T-cell (primary cell): ENCODE data around the gene USP6NL. TPM values are rescaled to one million over a fixed set of nuclear protein-coding genes. Genes with fewer than 3 reads are reported as not detected.
A peak's percentile ranks its signal among the peaks of the same experiment; 100 is the strongest.

Experiments
- ATAC-seq, 4 experiments: fragments of 200-7000 bp in 3 of 4; fragments of 150-1000 bp in 1 of 4; cut with Tn5 transposase; replicated peaks in 1 of 4; 1 replicate in 3 of 4; 2 replicates in 1 of 4; pipeline ENCODE4 v1.10.0; 2021; ENCODE audit warnings: moderate library complexity in 3 of 4, mild to moderate bottlenecking in 2 of 4, moderate number of reproducible peaks in 1 of 4
- CTCF ChIA-PET, 2 donors: fragments of 300-600 bp; sonication (Branson Sonifier 250); formaldehyde crosslinking; loops; one replicate each; lab custom pipeline; 2022; ENCODE audit warnings: antibody characterized with exemption in 2 of 2; lab: Charles Lee
- POLR2A ChIA-PET, 2 donors: fragments of 300-600 bp; sonication (Branson Sonifier 250); formaldehyde crosslinking; loops; one replicate each; lab custom pipeline; 2022; ENCODE audit warnings: antibody characterized with exemption in 2 of 2; lab: Charles Lee
- DNase-seq, 35 experiments: peaks; one replicate each; pipeline versions ENCODE4 v3.0.0 to v3.0.0-alpha.2; 2013 to 2023
- H3K27ac ChIP-seq: one replicate; pipeline ENCODE4 v1.5.1; 2013; ENCODE audit warnings: low read length
- H3K27me3 ChIP-seq, 2 experiments: replicated peaks in 1 of 2; 1 replicate in 1 of 2; 2 replicates in 1 of 2; pipeline versions ENCODE4 v1.6.1 to v1.7.0; 2013; ENCODE audit warnings: low read length in 1 of 2, mixed read lengths in 1 of 2; ENCODE audit not compliant: control insufficient read depth in 2 of 2, insufficient read depth in 2 of 2; ENCODE audit errors: extremely low read depth in 1 of 2
- H3K36me3 ChIP-seq, 2 donors: 1 replicate in 1 of 2; 2 replicates in 1 of 2; pipeline versions ENCODE4 v1.6.1 to v1.7.0; 2013; ENCODE audit warnings: low read length in 1 of 2; ENCODE audit not compliant: control insufficient read depth in 2 of 2, insufficient read depth in 1 of 2; ENCODE audit errors: extremely low read depth in 1 of 2
- H3K4me1 ChIP-seq, 2 experiments: 1 replicate in 1 of 2; 2 replicates in 1 of 2; pipeline versions ENCODE4 v1.6.1 to v1.7.0; 2013; ENCODE audit warnings: low read length in 2 of 2, mixed read lengths in 1 of 2; ENCODE audit not compliant: insufficient read depth in 2 of 2, control insufficient read depth in 1 of 2; ENCODE audit errors: extremely low read depth in 1 of 2
- H3K4me3 ChIP-seq, 2 donors: 1 replicate in 1 of 2; 2 replicates in 1 of 2; pipeline versions ENCODE4 v1.5.1 to v1.7.0; 2013; ENCODE audit warnings: mild to moderate bottlenecking in 2 of 2, low read length in 1 of 2, moderate library complexity in 1 of 2; ENCODE audit not compliant: control insufficient read depth in 1 of 2; ENCODE audit errors: extremely low read depth in 1 of 2
- H3K9me3 ChIP-seq: 2 replicates; pipeline ENCODE4 v1.7.0; 2013
- H3K27ac Mint-ChIP-seq, 2 donors: one replicate each; pipeline ENCODE4 v1.8.0; 2020 to 2021; ENCODE audit warnings: mild to moderate bottlenecking in 2 of 2, mixed read lengths in 2 of 2
- H3K27me3 Mint-ChIP-seq, 2 donors: one replicate each; pipeline ENCODE4 v1.8.0; 2021 to 2022; ENCODE audit warnings: mixed read lengths in 2 of 2
- H3K36me3 Mint-ChIP-seq: one replicate; pipeline ENCODE4 v1.8.0; 2021; ENCODE audit warnings: mixed read lengths
- H3K4me1 Mint-ChIP-seq, 3 donors: one replicate each; pipeline ENCODE4 v1.8.0; 2020 to 2022; ENCODE audit warnings: mixed read lengths in 3 of 3, mild to moderate bottlenecking in 1 of 3
- H3K4me3 Mint-ChIP-seq, 3 donors: one replicate each; pipeline ENCODE4 v1.8.0; 2020 to 2022; ENCODE audit warnings: mild to moderate bottlenecking in 3 of 3, mixed read lengths in 3 of 3, moderate library complexity in 3 of 3
- H3K9me3 Mint-ChIP-seq, 3 donors: one replicate each; pipeline ENCODE4 v1.8.0; 2020 to 2022; ENCODE audit warnings: mixed read lengths in 3 of 3
- WGBS: methylation state at CpG from one replicate; pipeline ENCODE4 v1.1.5; 2013; ENCODE audit warnings: missing lambda C conversion rate; ENCODE audit not compliant: insufficient coverage; 5-methylcytosine and 5-hydroxymethylcytosine counted together
- total RNA-seq, 35 experiments: library from RNA in 6 of 35; stranded (reverse) in 6 of 35; fragments of 120-200 nt in 1 of 35; gene quantifications; one replicate each; pipeline versions ENCODE4 v1.2.1 to v1.2.4 and lab custom pipeline; 2013 to 2026

USP6NL gene
- total RNA-seq: 1 to 10 TPM; 3.9 to 7.6 (median 4.6) TPM
- 4.2 TPM for total RNA-seq (2013)
- total RNA-seq (lab: John Stamatoyannopoulos, UW): 5.3 to 12.3 (median 9.0) reads per million in 29 experiments

DNA sequence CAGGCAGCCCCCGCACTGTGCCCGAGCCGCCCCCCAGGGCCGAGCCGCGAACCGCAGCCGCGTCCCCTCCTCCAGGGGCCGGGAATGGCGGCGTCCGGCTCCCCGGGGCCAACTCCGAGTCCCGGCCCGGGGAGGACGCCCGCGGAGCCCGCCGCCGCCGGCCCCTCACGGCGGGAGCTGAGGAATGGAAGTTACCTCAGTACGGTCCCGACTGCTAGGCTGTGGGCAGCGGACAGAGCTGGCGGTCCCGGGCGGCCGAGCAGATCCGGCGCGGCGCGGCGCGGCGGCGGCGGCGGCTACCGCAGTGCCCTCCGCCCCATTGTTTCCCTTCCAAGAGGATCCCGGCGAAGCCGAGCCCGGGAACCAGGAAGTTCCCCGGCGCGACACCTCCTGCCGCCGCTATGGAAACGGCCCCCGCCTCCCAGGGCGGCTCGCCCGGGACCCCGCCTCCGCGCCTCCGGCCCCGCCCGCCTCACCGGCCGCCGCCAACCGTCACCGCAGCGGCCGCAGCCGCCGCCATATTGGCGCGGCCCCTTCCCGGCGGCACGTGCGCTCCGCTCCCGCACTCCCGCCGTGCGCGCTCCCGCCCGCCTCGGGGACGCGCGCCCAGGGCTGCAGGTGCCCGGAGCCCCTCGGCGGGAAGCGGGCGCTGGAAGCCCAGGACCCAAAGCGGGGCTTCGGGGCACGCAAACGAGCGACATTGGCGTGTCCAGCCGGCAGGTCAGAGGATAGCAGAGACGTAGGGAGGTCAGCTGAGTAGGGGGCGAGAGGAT is at the start of gene USP6NL:
Gene USP6NL (minus strand): TSS at position 403 of the 773 bp plus-strand sequence. CDS start 14,016 bp downstream, outside the sequence.
- Mint-ChIP-seq H3K9me3 (peaks cover 0 to 6% (median 4%) of the 10 kb centered on the region in 3 donors), H3K4me1 (peaks cover 45 to 55% (median 45%) of the 10 kb centered on the region in 3 donors), H3K27me3 (no peaks in the 10 kb centered on the region), H3K27ac (peak within 1 kb of the TSS; percentile 85 to 93), H3K36me3 (no peaks in the 10 kb centered on the region), H3K4me3 (peak within 1 kb of the TSS; percentile 86 to 90 (median 88))
- no peaks in the 10 kb centered on the region for H3K9me3 ChIP-seq
- H3K4me3 ChIP-seq: peak within 1 kb of the TSS; percentile 69 to 88
- H3K27ac ChIP-seq: peak within 1 kb of the TSS; percentile 49
- POLR2A ChIA-PET: interaction anchor here (0.6 to 0.7 kb wide), 2 partner anchors 19 to 64 kb away, joined by 4 to 8 read pairs; no protein-coding TSS in a partner anchor
- H3K4me1 ChIP-seq: peaks cover 10 to 14% of the 10 kb centered on the region in 2 experiments
- H3K27me3 ChIP-seq: peaks cover 0 to 5% of the 10 kb centered on the region in 2 experiments
- peak; percentile 3 to 75 (median 36) for DNase-seq
- ATAC-seq: peak; percentile 66 to 78 (median 74)
- CTCF ChIA-PET: interaction anchor here (0.5 to 0.7 kb wide), 5 partner anchors 16 to 1221 kb away, joined by 3 to 8 read pairs (median 3); no protein-coding TSS in a partner anchor
- under 1% methylated on average over 103 of the region's 107 CpGs for WGBS
- H3K36me3 ChIP-seq: no peaks in the 10 kb centered on the region

- Histone ChIP-seq H3K36me3 (no peaks in the 10 kb centered on the region), H3K4me1 (peaks cover 0 to 8% of the 10 kb centered on the region in 2 experiments), H3K27ac (no peak overlapping the region), H3K27me3 (peaks cover 0 to 6% of the 10 kb centered on the region in 2 experiments), H3K9me3 (no peaks in the 10 kb centered on the region), H3K4me3 (no peak overlapping the region)
- no peak for ATAC-seq
- Mint-ChIP-seq H3K36me3 (no peaks in the 10 kb centered on the region), H3K4me3 (no peak overlapping the region), H3K9me3 (no peaks in the 10 kb centered on the region), H3K27ac (no peak overlapping the region), H3K4me1 (peaks cover 9 to 22% (median 14%) of the 10 kb centered on the region in 3 donors), H3K27me3 (peaks cover under 1 to 1% of the 10 kb centered on the region in 2 donors)
- CTCF ChIA-PET: no interaction called here
- POLR2A ChIA-PET: no interaction called here
- no peak for DNase-seq
- WGBS: 96% methylated on average over 5 of the region's 9 CpGs
Observed at GRCh38 chr10:11658801-11659368, 47.4 kb upstream of the USP6NL start.

DNA sequence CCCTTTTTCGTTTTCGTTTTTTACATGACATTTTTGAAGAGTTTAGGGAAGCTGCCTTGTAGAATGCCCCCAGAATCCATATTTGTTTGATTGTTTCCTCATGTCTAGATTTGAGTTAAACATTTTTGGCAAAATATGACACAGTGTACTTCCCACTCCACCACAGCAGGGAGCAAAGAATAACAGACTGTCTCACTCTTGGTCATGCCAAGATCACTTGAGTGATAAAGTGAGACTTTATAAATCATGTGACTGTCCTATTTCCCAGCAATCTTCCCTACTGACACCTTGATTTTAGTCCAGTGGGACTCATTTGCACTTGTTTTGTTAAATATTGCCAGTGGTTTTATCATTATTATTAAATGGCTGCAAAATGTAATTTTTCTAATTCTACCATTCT is 44.4 kb upstream of the USP6NL start:
- Histone ChIP-seq H3K27ac (no peak overlapping the region), H3K9me3 (no peaks in the 10 kb centered on the region), H3K27me3 (peaks cover 0 to 5% of the 10 kb centered on the region in 2 experiments), H3K4me3 (no peak overlapping the region), H3K4me1 (no peaks in the 10 kb centered on the region), H3K36me3 (no peaks in the 10 kb centered on the region)
- ChIA-PET POLR2A (no interaction called here), CTCF (interaction anchor here in 1 of 2 donors (0.8 kb wide), 1 partner anchor 10 kb away, joined by 3 read pairs; no protein-coding TSS in a partner anchor)
- WGBS: no CpG with 5 or more reads among the region's 2 CpGs
- Mint-ChIP-seq H3K36me3 (no peaks in the 10 kb centered on the region), H3K27me3 (peaks cover 5 to 12% of the 10 kb centered on the region in 2 donors), H3K9me3 (no peaks in the 10 kb centered on the region), H3K4me1 (peaks cover under 1 to 7% (median 6%) of the 10 kb centered on the region in 3 donors), H3K4me3 (no peak overlapping the region), H3K27ac (no peak overlapping the region)
- DNase-seq (no peak), ATAC-seq (no peak)

GRCh38 chr10:11654659-11655058 is 43.2 kb upstream of the USP6NL start:
- CTCF ChIA-PET: no interaction called here
- H3K27me3 Mint-ChIP-seq: peaks cover 5 to 12% of the 10 kb centered on the region in 2 donors
- no peak overlapping the region for H3K4me3 Mint-ChIP-seq
- no peaks in the 10 kb centered on the region for H3K36me3 Mint-ChIP-seq
- no peaks in the 10 kb centered on the region for H3K9me3 Mint-ChIP-seq
- POLR2A ChIA-PET: interaction anchor here in 1 of 2 donors (0.6 kb wide), 1 partner anchor 42 kb away, joined by 3 read pairs; no protein-coding TSS in a partner anchor
- DNase-seq: no peak
- H3K4me3 ChIP-seq: no peak overlapping the region
- ATAC-seq: no peak
- no peaks in the 10 kb centered on the region for H3K36me3 ChIP-seq
- no peak overlapping the region for H3K27ac Mint-ChIP-seq
- peaks cover 0 to 6% (median 3%) of the 10 kb centered on the region in 3 donors for H3K4me1 Mint-ChIP-seq
- H3K9me3 ChIP-seq: no peaks in the 10 kb centered on the region
- H3K27ac ChIP-seq: no peak overlapping the region
- 100% methylated on average over 2 of the region's 9 CpGs for WGBS
- no peaks in the 10 kb centered on the region for H3K4me1 ChIP-seq
- H3K27me3 ChIP-seq: peaks cover 0 to 11% of the 10 kb centered on the region in 2 experiments

DNA sequence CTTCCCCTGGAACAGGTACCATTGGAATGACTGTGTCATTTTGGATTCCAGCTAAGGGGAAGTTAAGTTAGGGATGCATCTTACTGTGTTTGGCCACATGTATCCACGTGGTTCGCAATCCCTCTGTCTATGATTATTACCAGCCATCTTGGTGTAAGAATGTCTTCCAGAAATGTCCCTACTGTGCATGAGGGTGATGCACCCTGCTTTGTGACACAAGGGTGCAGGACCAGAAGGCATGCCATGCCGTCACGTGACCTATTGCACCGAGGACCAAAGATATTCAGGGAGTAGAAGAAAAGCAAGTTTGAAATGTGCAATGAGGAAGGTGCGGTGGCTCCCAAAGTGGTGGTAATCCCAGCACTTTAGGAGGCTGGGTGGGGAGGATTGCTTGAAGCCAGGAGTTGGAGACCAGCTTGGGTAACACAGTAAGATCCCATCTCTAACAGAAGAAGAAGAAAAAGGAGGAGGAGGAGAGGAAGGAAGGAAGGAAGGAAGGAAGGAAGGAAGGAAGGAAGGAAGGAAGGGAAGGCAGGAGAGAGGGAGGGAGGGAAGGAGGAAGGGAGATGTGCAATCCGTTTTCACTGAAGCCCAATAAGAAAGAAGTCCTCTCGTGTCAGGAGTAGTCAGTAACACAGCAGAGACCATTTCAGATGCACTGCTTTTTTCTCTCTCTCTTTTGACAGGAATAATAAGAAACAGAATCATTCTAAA is 42.5 kb upstream of the USP6NL start:
- ATAC-seq: no peak
- H3K9me3 Mint-ChIP-seq: no peaks in the 10 kb centered on the region
- POLR2A ChIA-PET: interaction anchor here in 1 of 2 donors (0.6 kb wide), 1 partner anchor 41 kb away, joined by 3 read pairs; no protein-coding TSS in a partner anchor

More for the DNA sequence above, 42.5 kb upstream of the USP6NL start:
- Histone ChIP-seq H3K36me3 (no peaks in the 10 kb centered on the region), H3K4me3 (no peak overlapping the region), H3K9me3 (no peaks in the 10 kb centered on the region), H3K27me3 (peaks cover 0 to 11% of the 10 kb centered on the region in 2 experiments), H3K27ac (no peak overlapping the region), H3K4me1 (no peaks in the 10 kb centered on the region)
- Mint-ChIP-seq H3K36me3 (no peaks in the 10 kb centered on the region), H3K27ac (no peak overlapping the region), H3K4me1 (peaks cover 0 to 6% (median 3%) of the 10 kb centered on the region in 3 donors), H3K4me3 (no peak overlapping the region), H3K27me3 (peaks cover 5 to 12% of the 10 kb centered on the region in 2 donors)
- WGBS: 86% methylated on average over 5 of the region's 8 CpGs
- CTCF ChIA-PET: no interaction called here
- no peak for DNase-seq
